ENCODE results near the gene PYGO2. TPM values are rescaled to one million over a fixed set of nuclear protein-coding genes. Genes with fewer than 3 reads are reported as not detected.

Gene PYGO2
- total RNA-seq, 1 experiment from 2014 or later = 43.4 TPM

DNA sequence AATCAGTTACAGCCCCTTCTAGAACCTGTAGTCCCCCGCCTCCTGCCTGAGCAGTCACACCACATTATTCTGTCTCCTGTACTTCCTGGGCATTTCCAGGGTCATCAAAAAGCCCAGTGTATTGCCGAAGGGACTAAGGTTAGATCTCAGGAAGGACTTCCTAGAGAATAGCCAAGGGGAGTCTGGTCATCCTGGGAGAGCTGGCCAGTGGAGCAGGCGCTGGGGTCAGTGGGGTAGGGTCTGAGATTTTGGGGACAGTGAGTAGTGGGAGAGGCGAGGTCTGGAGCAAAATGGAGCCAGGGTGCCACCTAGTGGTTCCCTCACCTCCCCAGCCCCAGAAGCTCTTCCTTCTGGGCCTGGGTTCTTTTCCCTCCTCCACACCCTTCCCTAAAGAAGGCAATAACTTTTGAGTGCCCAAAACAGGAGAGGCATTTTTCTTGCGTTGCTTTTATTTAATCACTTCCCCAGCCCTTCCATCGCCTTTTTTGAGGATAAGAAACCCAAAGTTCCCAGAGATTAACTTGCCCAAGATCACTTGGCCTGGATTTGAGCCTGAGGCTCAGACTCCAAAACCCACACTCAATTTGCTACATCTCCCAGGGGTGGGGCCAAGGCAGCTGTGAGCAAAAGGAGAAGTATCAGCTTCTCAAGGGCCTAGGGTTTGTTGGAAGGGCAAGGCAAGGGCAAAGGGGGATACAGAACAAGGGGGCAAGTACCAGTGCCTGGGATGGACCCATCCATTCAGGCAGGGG lies 17.8 kb downstream of the PYGO2 start:
- peak; percentile 59 for DNase-seq (ENCODE audit: low spot score)

GRCh38 chr1:154941333-154942013 lies 20.1 kb downstream of the PYGO2 start:
- DNase-seq (ENCODE audit: low spot score) = peak; percentile 33

- DNase-seq (ENCODE audit: low spot score) = no peak
These were observed 20.9 kb downstream of the PYGO2 start for GRCh38 chr1:154940651-154941194.

GRCh38 chr1:154940213-154940560 lies 21.4 kb downstream of the PYGO2 start:
- DNase-seq (ENCODE audit: low spot score) = no peak

- DNase-seq (ENCODE audit: low spot score) = no peak
These were observed 22.8 kb downstream of the PYGO2 start for GRCh38 chr1:154938604-154939399.

- no peak for DNase-seq (ENCODE audit: low spot score)
These were observed 23.6 kb downstream of the PYGO2 start for GRCh38 chr1:154937988-154938386.

- DNase-seq (ENCODE audit: low spot score) = peak; percentile 94
These were observed 24.2 kb downstream of the PYGO2 start for GRCh38 chr1:154937085-154937987.

DNA sequence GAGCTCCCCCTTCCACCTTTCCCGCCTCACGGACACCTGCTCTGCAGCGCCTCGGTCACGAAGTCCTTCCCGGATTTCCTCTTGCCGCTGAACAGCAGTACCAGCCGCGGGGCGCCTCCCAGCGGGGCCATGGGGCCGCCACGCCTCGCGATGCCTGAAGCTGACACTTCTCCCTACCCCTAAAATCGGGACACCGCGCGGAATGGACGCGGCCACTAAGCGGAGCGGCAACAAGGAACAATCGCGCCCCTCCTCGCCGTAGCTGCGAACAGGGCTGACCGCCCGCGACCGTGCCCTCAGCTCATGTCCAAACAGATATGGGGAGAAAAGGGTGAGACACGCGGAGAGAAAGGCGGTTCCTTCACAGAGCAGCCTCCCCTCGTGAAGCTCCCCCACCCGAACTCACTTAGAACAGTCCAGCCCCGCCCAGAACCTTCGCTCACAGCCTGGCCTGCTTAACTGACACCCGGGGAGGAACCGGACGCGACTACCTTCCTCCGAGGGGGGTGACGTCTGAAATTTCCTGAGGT lies 25.0 kb downstream of the PYGO2 start, which contains the start of gene PMVK:
TSS of gene PMVK (minus strand) at position 165 of the 530 bp plus-strand sequence. CDS start at position 131, 34 bp downstream.
- DNase-seq (ENCODE audit: low spot score) = peak; percentile 97

- DNase-seq (ENCODE audit: low spot score) = no peak
These were observed 25.6 kb downstream of the PYGO2 start for GRCh38 chr1:154935749-154936554.

GRCh38 chr1:154934358-154934948 lies 27.1 kb downstream of the PYGO2 start:
- DNase-seq (ENCODE audit: low spot score) = no peak

DNA sequence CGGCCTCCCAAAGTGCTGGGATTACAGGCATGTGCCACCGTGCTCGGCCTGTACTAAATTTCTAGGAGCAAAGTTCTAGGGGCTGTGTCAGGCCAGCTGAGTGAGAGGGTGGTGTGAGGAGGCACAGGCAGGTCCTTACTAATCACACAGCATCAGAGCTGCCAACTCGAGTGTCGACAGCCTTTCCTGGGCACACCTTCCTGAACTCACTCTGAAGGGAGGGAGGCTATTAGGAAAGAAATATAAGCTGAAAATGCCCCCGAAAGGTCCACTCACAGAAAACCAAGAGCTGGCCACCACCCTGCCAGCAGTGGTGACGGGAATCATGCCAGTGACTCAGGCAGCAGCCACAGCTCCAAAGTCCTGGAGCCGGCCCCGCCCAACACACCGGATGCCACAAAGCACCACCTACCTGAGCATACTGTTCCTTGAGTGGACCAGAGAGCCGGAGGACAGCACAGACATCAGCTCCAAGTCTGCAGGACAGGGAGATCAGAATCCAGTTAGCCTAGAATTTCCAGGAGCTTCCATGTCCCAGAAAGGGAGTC lies 29.6 kb downstream of the PYGO2 start:
- DNase-seq (ENCODE audit: low spot score) = peak; percentile 94

DNA sequence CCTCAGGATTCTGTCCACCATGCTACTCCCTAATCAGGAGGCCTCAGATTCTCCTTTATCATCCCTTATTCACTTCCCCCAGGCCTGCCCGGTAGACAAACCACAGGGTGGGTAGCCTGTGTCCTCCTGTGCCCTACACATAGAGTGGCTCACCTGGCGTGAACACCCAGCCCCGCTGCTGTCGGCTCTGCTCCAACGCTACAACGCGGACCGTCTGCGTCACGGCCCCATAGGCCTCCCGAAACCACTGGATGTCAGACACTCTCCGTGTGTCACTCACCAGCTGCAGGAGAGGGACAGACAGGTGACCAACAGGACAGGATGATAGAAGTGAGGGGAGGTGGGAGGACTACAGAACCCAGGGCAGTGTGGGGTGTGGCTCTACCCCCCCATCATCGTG lies 35.4 kb downstream of the PYGO2 start:
- DNase-seq (ENCODE audit: low spot score) = no peak

DNA sequence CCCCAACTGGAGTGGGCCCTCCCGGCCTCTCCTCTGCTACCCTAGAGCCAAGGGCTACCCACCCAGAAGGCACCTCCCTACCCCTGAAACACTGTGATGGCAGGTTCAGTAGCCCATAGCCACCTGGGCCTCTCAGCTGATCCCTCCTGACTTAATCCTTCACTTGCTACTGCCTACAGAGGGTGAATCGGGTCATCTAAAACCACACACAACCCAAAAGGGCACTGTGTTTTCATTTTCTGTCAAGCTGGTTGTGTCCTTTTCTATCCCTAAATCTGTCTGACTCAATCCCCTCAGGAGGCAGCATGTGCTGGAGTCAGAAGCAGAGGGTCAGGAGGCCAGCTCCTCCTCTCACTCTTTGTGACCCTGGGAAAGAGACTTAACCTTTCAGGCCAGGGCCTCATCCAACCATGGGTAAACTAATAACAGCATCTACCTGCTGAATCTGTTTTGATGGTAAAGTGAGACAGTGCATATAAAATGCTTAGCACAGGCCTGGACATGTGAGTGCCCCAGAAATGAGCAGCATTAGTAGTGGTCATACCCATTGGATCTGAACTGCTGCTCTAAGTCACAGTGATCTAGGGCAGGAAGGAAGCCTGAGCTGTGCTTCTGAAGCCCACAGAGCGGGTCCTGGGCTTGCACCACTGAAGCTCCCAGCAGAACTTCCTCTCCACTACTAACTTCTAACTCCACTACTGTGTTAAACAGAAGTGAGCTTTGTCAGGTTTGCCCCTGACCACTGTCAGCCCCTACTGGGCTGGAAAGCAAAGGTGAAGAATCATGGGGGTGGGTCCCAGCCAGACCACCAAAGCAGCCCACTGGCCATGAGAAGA lies 36.0 kb downstream of the PYGO2 start:
- no peak for DNase-seq (ENCODE audit: low spot score)

GRCh38 chr1:154923695-154924094 lies 37.9 kb downstream of the PYGO2 start:
- no peak for DNase-seq (ENCODE audit: low spot score)

DNA sequence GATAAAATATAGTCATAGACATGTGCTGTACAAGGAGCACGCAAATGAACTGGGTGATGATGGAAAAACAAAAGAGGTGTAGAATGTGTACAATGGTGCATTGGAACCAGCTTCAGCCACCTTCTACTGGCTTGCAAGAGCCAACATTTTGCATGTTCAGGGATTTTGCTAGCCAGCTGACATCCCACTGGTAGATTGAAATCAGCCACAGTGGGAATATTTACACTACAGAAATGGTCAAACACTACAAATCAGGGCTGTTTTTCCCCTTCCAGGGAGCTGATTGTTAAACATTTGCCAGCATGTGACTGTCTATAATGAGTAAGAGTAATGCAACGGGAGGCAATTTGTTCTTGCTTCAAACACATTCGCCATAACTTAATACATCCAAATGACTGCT lies 48.3 kb downstream of the PYGO2 start:
- DNase-seq (ENCODE audit: low spot score) = no peak

DNA sequence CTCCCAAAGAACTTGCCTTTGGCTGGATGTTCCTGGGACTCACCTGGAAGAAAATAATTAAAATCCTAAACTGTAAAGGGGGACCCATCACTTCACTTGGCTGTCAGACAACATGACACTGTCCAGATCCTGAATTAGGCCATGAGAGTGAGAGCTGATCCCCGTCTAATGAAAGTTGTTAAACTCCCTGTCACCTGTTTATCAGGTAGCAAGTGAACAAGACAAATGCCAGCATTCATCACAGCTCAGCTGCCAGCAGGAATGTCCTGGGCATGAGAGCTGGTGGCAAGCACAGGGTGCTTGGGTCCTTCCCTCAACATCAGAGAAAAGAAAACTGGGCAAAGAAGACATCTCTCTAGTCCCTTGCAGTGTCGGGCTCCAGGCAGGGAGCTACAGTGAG lies 48.8 kb downstream of the PYGO2 start:
- DNase-seq (ENCODE audit: low spot score) = no peak

GRCh38 chr1:154911691-154912550 lies 49.7 kb downstream of the PYGO2 start:
- DNase-seq (ENCODE audit: low spot score) = no peak

All from HT-29 (cell line).